Right lobe of liver (tissue), 4 donors: ENCODE results near the gene MZF1.

Source experiments
- POLR2A ChIP-seq: fragments of 450-650 bp; IDR thresholded peaks from one replicate; pipeline ENCODE4 v1.6.1; 2017; ENCODE audit warnings: antibody characterized with exemption, mild to moderate bottlenecking
- TF ChIP-seq, protein P1 (sequence below), 4 donors: fragments of 200-600 bp in 3 of 4; fragments of 450-650 bp in 1 of 4; IDR thresholded peaks; one replicate each; pipeline versions ENCODE4 v1.5.1 to v1.8.0; 2016 to 2022; ENCODE audit warnings: antibody characterized with exemption in 4 of 4, mild to moderate bottlenecking in 2 of 4
- donor health status: DM: no; HTN: no; CAD: no.
- donor health status: DM: no; HTN: no; CAD: no.
- donor health status: DM: no; HTN: yes; CAD: no.

DNA sequence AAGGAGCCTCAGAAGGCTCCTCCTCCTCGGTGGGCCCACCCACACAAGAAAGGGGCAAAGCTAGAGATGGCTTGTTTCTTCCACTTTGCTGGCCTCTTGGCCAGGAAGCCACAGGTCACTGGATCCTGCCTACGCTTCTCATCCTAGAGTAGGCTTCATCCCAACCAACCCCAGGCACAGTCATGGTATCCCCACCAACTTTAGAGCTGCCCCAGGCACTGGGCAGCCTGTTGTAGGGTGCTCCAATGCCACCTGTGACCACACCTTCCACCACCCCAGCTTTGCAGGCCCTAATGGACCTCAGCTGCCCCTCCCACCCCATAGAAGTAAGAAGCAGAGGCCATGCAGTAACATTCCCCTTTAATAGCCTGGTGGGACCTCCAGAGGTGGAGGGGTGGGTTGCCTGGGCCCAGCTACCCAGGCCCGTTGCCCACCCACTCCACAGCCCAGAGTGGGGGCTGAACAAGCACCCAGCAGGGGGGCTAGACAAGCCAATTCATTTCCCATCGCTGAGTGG lies 17.7 kb downstream of the MZF1 start:
- TF ChIP-seq, protein P1, sequence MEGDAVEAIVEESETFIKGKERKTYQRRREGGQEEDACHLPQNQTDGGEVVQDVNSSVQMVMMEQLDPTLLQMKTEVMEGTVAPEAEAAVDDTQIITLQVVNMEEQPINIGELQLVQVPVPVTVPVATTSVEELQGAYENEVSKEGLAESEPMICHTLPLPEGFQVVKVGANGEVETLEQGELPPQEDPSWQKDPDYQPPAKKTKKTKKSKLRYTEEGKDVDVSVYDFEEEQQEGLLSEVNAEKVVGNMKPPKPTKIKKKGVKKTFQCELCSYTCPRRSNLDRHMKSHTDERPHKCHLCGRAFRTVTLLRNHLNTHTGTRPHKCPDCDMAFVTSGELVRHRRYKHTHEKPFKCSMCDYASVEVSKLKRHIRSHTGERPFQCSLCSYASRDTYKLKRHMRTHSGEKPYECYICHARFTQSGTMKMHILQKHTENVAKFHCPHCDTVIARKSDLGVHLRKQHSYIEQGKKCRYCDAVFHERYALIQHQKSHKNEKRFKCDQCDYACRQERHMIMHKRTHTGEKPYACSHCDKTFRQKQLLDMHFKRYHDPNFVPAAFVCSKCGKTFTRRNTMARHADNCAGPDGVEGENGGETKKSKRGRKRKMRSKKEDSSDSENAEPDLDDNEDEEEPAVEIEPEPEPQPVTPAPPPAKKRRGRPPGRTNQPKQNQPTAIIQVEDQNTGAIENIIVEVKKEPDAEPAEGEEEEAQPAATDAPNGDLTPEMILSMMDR (IDR thresholded peaks at IDR 0.05) = no peak
- no peak for TF ChIP-seq POLR2A
